GM12878 (cell line): ENCODE data around the gene MEIKIN. TPM values are rescaled to one million over a fixed set of nuclear protein-coding genes. Genes with fewer than 3 reads are reported as not detected.
"Not testable (repeated sequence)": the region's sequence is repeated elsewhere in the genome, so short reads cannot be mapped to it uniquely, and the experiment has no call there.

Experiments used
- ATAC-seq: fragments of 200-7000 bp; cut with Tn5 transposase; 3 replicates; pipeline ENCODE4 v1.9.1; 2020; ENCODE audit warnings: mild to moderate bottlenecking, moderate library complexity
- BruUV-seq: library from RNA; stranded (reverse); fragments of 400-500 nt; replicated peaks from 2 replicates; lab custom pipeline; 2021; lab: Mats Ljungman, UMichigan
- CTCF ChIA-PET: fragments of 300-600 bp; sonication (Branson Sonifier 250); formaldehyde crosslinking; extraction: SDS; loops from one replicate; lab custom pipeline; 2021; ENCODE audit warnings: inconsistent platforms; lab: Yijun Ruan, JAX
- POLR2A ChIA-PET: fragments of 350-600 bp; formaldehyde crosslinking; extraction: SDS; loops from one replicate; lab custom pipeline; 2021; ENCODE audit warnings: inconsistent platforms; lab: Charles Lee
- RAD21 ChIA-PET: fragments of 300-600 bp; sonication (Branson Sonifier 250); formaldehyde crosslinking; loops from one replicate; lab custom pipeline; 2023; ENCODE audit warnings: antibody characterized with exemption; ENCODE audit not compliant: unreplicated experiment; lab: Charles Lee
- SMC1A ChIA-PET: fragments of 300-600 bp; sonication (Branson Sonifier 250); formaldehyde crosslinking; loops from one replicate; lab custom pipeline; 2023; ENCODE audit not compliant: unreplicated experiment, uncharacterized antibody; lab: Charles Lee
- DNase-seq: peaks from one replicate; pipeline ENCODE4 v3.0.0-alpha.2; 2011; ENCODE audit warnings: low read depth, low spot score
- FAIRE-seq: peaks from 3 replicates; lab custom pipeline; 2011; peaks lifted over from hg19 to GRCh38; lab: Jason Lieb, UNC
- H2AFZ ChIP-seq: 2 replicates; pipeline ENCODE4 v1.6.0; 2011; ENCODE audit warnings: low read depth, low read length, control low read depth; ENCODE audit not compliant: control insufficient read depth
- H3K27ac ChIP-seq: 2 replicates; pipeline ENCODE4 v1.5.1; 2011; ENCODE audit warnings: control low read depth; ENCODE audit not compliant: control insufficient read depth, insufficient read depth
- H3K27me3 ChIP-seq, 2 experiments: replicated peaks in 1 of 2; 2 replicates each; pipeline versions ENCODE4 v1.6.0 to v1.6.1; 2011; ENCODE audit warnings: low read length in 1 of 2; ENCODE audit not compliant: control insufficient read depth in 2 of 2, insufficient read depth in 2 of 2
- H3K36me3 ChIP-seq, 2 experiments: 2 replicates each; pipeline ENCODE4 v1.5.1; 2011; ENCODE audit warnings: low read length in 1 of 2; ENCODE audit not compliant: control insufficient read depth in 2 of 2, insufficient read depth in 2 of 2
- H3K4me1 ChIP-seq: 2 replicates; pipeline ENCODE4 v1.6.1; 2011; ENCODE audit warnings: mild to moderate bottlenecking, low read length, moderate library complexity, mixed read lengths; ENCODE audit not compliant: control insufficient read depth, insufficient read depth
- H3K4me2 ChIP-seq: 2 replicates; pipeline ENCODE4 v1.6.0; 2011; ENCODE audit warnings: control low read depth; ENCODE audit not compliant: control insufficient read depth, insufficient read depth
- H3K4me3 ChIP-seq: fragments of 200-600 bp; sonication (generic); 2 replicates; pipeline ENCODE4 v1.5.1; 2016
- H3K79me2 ChIP-seq: 2 replicates; pipeline ENCODE4 v1.6.0; 2011; ENCODE audit warnings: low read length; ENCODE audit not compliant: control insufficient read depth, insufficient read depth
- H3K9ac ChIP-seq: 2 replicates; pipeline ENCODE4 v1.8.0; 2011; ENCODE audit warnings: low read length, control low read depth, mixed read lengths; ENCODE audit not compliant: control insufficient read depth, insufficient read depth
- H3K9me3 ChIP-seq: replicated peaks from 3 replicates; pipeline ENCODE4 v1.5.1; 2011; ENCODE audit warnings: mild to moderate bottlenecking, low read length; ENCODE audit not compliant: control insufficient read depth, insufficient read depth
- H4K20me1 ChIP-seq: 2 replicates; pipeline ENCODE4 v1.6.0; 2011; ENCODE audit not compliant: control insufficient read depth, insufficient read depth
- NR2F1 ChIP-seq: fragments of 450-650 bp; conservative IDR thresholded peaks from 2 replicates; pipeline ENCODE4 v1.6.1; 2017; ENCODE audit warnings: mild to moderate bottlenecking
- POU2F2 ChIP-seq: IDR thresholded peaks from 3 replicates; pipeline ENCODE4 v1.6.1; 2011; ENCODE audit warnings: low read depth, mild to moderate bottlenecking, low read length, borderline replicate concordance
- RUNX3 ChIP-seq: IDR thresholded peaks from 2 replicates; pipeline ENCODE4 v1.6.1; 2012; ENCODE audit warnings: low read length, inconsistent platforms
- TARDBP ChIP-seq: IDR thresholded peaks from 2 replicates; pipeline ENCODE4 v1.6.1; 2016; ENCODE audit warnings: borderline replicate concordance
- USF2 ChIP-seq: IDR thresholded peaks from 2 replicates; pipeline ENCODE4 v1.6.1; 2011; ENCODE audit warnings: low read depth, low read length, improper control_type of control experiment, borderline replicate concordance
- WRNIP1 ChIP-seq: IDR thresholded peaks from 2 replicates; pipeline ENCODE4 v1.6.1; 2011; ENCODE audit warnings: low read depth, low read length, improper control_type of control experiment, borderline replicate concordance
- WGBS: methylation state at CpG from one replicate; pipeline ENCODE4 v1.1.6; 2016; ENCODE audit warnings: low lambda C conversion rate; ENCODE audit not compliant: insufficient replicate concordance, insufficient coverage; ENCODE audit errors: missing lambda C conversion rate; 5-methylcytosine and 5-hydroxymethylcytosine counted together
- in situ Hi-C: fragments of 300-500 bp; cut with MboI; formaldehyde crosslinking; loops from 9 replicates; pipeline ENCODE4 v1.14.3; 2018; ENCODE audit warnings: mixed read lengths
- intact Hi-C: fragments of 100-400 bp; cut with micrococcal nuclease; formaldehyde crosslinking; loops from one replicate; pipeline ENCODE4 v1.14.2; 2022; ENCODE audit not compliant: unreplicated experiment
- polyA plus RNA-seq, 11 experiments: library from polyadenylated mRNA; depleted of rRNA in 4 of 11; unstranded in 6 of 11; stranded (reverse) in 5 of 11; fragments of >200 nt; fragmentation: Nextera tagmentation in 4 of 11; fragmentation: Illumina TruSeq in 1 of 11; extraction: Ambion mirVana in 4 of 11; extraction: Trizol in 1 of 11; gene quantifications; 1 replicate in 1 of 11; 2 replicates in 10 of 11; pipeline versions ENCODE4 v1.2.1 to v1.2.3, GENCODE V29; 2011 to 2016; ENCODE audit warnings: inconsistent platforms in 2 of 11, missing spikeins in 2 of 11, low read depth in 1 of 11
- total RNA-seq, 4 experiments: library from RNA; depleted of rRNA in 3 of 4; stranded (reverse); fragments of >200 nt in 3 of 4; fragmentation: Illumina TruSeq in 1 of 4; extraction: Trizol in 1 of 4; gene quantifications; 2 replicates each; pipeline versions ENCODE4 v1.2.1 to v1.2.3, GENCODE V29; 2013 to 2021

The MEIKIN gene
- total and polyA plus RNA-seq, 10 of the 15 experiments (the other 5 are each of a cell fraction or from before 2014, with no cell fraction given) = not detected

GRCh38 chr5:131832702-131833101, 112.8 kb downstream of the MEIKIN start:
- in situ Hi-C loops = not testable (repeated sequence)

GRCh38 chr5:131825404-131826013, 120.0 kb downstream of the MEIKIN start:
- POLR2A ChIA-PET = interaction anchor here (0.6 kb wide), 1 partner anchor 296 kb away, joined by 4 read pairs; no protein-coding TSS in a partner anchor
- WGBS = 3% methylated on average over 2 of the region's 2 CpGs
- no TSS peak for BruUV-seq

More at GRCh38 chr5:131832702-131833101, 112.8 kb downstream of the MEIKIN start:
- SMC1A ChIA-PET, H2AFZ ChIP-seq, DNase-seq, H3K27me3 ChIP-seq, H3K79me2 ChIP-seq, FAIRE-seq, H3K27ac ChIP-seq, CTCF ChIA-PET, H3K4me1 ChIP-seq, BruUV-seq, intact Hi-C loops, H3K36me3 ChIP-seq, H3K9ac ChIP-seq, H4K20me1 ChIP-seq, RAD21 ChIA-PET, ATAC-seq, H3K9me3 ChIP-seq, H3K4me2 ChIP-seq, H3K4me3 ChIP-seq: not testable (repeated sequence)
- 8% methylated on average over 2 of the region's 2 CpGs for WGBS
- POLR2A ChIA-PET = interaction anchor here (0.6 kb wide), 1 partner anchor 392 kb away, joined by 4 read pairs; no protein-coding TSS in a partner anchor

More at GRCh38 chr5:131825404-131826013, 120.0 kb downstream of the MEIKIN start:
- no peak overlapping the region for H3K9ac ChIP-seq
- in situ Hi-C loops (no loop called here), intact Hi-C loops (no loop called here)
- RAD21 ChIA-PET = no interaction called here
- no peak overlapping the region for H3K4me2 ChIP-seq
- H3K27me3 ChIP-seq = no peaks in the 10 kb centered on the region
- H3K9me3 ChIP-seq = no peaks in the 10 kb centered on the region; the same call in 2 of the 3 replicates
- no peak overlapping the region for H3K4me3 ChIP-seq
- no peaks in the 10 kb centered on the region for H3K36me3 ChIP-seq
- peak; percentile 31 for DNase-seq
- FAIRE-seq = peak; percentile 76
- CTCF ChIA-PET = interaction anchor here (0.9 kb wide), 1 partner anchor 181 kb away, joined by 3 read pairs; no protein-coding TSS in a partner anchor
- no peak overlapping the region for H3K27ac ChIP-seq
- H2AFZ ChIP-seq = peak overlapping the region; percentile 28; the same call in 1 of the 2 replicates
- peaks cover 4% of the 10 kb centered on the region for H3K4me1 ChIP-seq
- ATAC-seq = peak; percentile 90
- H3K79me2 ChIP-seq = no peaks in the 10 kb centered on the region
- TF ChIP-seq WRNIP1 = no peak
- no peak for TF ChIP-seq TARDBP
- TF ChIP-seq RUNX3 = peak; percentile 66
- peak; percentile 3; the same call in 1 of the 2 replicates for TF ChIP-seq USF2
- TF ChIP-seq POU2F2 = peak; percentile 70; the same call in 1 of the 3 replicates
- peak; percentile 74 for TF ChIP-seq NR2F1
- no peaks in the 10 kb centered on the region for H4K20me1 ChIP-seq
- SMC1A ChIA-PET = interaction anchor here (0.7 to 1.0 kb wide), 2 partner anchors 38 to 236 kb away, joined by 3 read pairs; no protein-coding TSS in a partner anchor
